ENCODE data around the gene LMTK2.
A peak's percentile ranks its signal among the peaks of the same experiment; 100 is the strongest.

The LMTK2 gene

GRCh38 chr7:98138672-98139071 lies 32.0 kb downstream of the LMTK2 start:
- Mint-ChIP-seq H3K9me3 (peaks cover 4% of the 10 kb centered on the region), H3K4me1 (peaks cover 23% of the 10 kb centered on the region), H3K36me3 (ENCODE audit: low read depth) (peaks cover 46% of the 10 kb centered on the region), H3K27ac (peak overlapping the region; percentile 45), H3K4me3 (no peak overlapping the region), H3K27me3 (ENCODE audit: low read depth, poor library complexity) (no peaks in the 10 kb centered on the region)
- TF ChIP-seq CTCF (IDR thresholded peaks at IDR 0.05) = no peak
- DNase-seq = no peak

DNA sequence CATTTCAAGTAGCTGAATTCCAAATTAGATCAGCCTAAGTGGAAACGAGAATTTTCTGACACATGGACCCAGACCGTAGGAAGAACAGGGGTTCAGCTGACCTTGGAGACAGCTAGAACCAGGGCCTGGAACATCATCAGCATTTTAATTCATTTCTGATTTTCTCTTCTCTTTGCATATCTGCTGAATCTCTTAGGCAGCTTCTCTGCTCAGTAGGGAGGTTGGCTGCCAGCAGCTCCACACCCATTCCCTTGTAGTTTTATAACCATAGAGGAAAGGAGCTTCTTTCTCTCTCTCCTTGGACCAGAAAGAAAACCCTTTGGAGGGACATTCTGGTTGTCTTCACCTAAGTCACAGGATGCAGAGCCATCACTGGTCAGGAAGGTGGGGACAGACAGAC lies 36.0 kb downstream of the LMTK2 start:
- DNase-seq = no peak
- no peak for TF ChIP-seq CTCF (IDR thresholded peaks at IDR 0.05)
- H3K4me1 Mint-ChIP-seq = no peaks in the 10 kb centered on the region
- H3K36me3 Mint-ChIP-seq (ENCODE audit: low read depth) = peaks cover 82% of the 10 kb centered on the region
- H3K9me3 Mint-ChIP-seq = peaks cover 30% of the 10 kb centered on the region
- no peak overlapping the region for H3K27ac Mint-ChIP-seq
- H3K4me3 Mint-ChIP-seq = no peak overlapping the region
- no peaks in the 10 kb centered on the region for H3K27me3 Mint-ChIP-seq (ENCODE audit: low read depth, poor library complexity)

- Mint-ChIP-seq H3K4me1 (no peaks in the 10 kb centered on the region), H3K27ac (no peak overlapping the region), H3K27me3 (ENCODE audit: low read depth, poor library complexity) (no peaks in the 10 kb centered on the region), H3K4me3 (no peak overlapping the region), H3K36me3 (ENCODE audit: low read depth) (peaks cover 85% of the 10 kb centered on the region), H3K9me3 (peaks cover 34% of the 10 kb centered on the region)
- no peak for TF ChIP-seq CTCF (IDR thresholded peaks at IDR 0.05)
- DNase-seq = no peak
These were observed 41.9 kb downstream of the LMTK2 start for GRCh38 chr7:98148607-98149006.

GRCh38 chr7:98149116-98149692 lies 42.5 kb downstream of the LMTK2 start:
- Mint-ChIP-seq H3K27me3 (ENCODE audit: low read depth, poor library complexity) (no peaks in the 10 kb centered on the region), H3K4me3 (no peak overlapping the region), H3K4me1 (no peaks in the 10 kb centered on the region), H3K27ac (no peak overlapping the region), H3K9me3 (peaks cover 33% of the 10 kb centered on the region), H3K36me3 (ENCODE audit: low read depth) (peaks cover 85% of the 10 kb centered on the region)
- DNase-seq = no peak
- no peak for TF ChIP-seq CTCF (IDR thresholded peaks at IDR 0.05)

DNA sequence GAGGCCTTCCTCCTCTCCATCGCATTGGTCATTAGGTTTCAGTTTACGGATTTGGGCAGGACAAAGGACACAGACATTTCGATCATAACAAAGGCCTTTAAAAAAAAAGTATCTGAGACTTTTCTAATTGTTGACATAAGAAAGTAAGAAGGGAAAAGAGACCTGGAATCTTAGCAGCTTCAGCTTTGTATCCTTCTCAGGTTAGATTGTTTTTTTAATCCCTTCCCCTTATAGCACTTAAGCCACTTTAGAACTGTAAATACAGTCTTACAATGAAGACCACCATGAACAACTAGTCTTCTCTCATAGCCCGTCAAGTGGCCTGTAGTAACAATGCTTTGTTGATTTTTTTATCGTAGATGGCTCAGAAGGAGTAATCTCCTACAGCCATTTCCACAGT lies 45.2 kb downstream of the LMTK2 start:
- H3K9me3 Mint-ChIP-seq = peaks cover 15% of the 10 kb centered on the region
- H3K36me3 Mint-ChIP-seq (ENCODE audit: low read depth) = peaks cover 82% of the 10 kb centered on the region
- H3K27ac Mint-ChIP-seq = no peak overlapping the region
- H3K4me1 Mint-ChIP-seq = no peaks in the 10 kb centered on the region
- DNase-seq = no peak
- peaks cover 2% of the 10 kb centered on the region for H3K27me3 Mint-ChIP-seq (ENCODE audit: low read depth, poor library complexity)
- H3K4me3 Mint-ChIP-seq = no peak overlapping the region
- TF ChIP-seq CTCF (IDR thresholded peaks at IDR 0.05) = no peak

DNA sequence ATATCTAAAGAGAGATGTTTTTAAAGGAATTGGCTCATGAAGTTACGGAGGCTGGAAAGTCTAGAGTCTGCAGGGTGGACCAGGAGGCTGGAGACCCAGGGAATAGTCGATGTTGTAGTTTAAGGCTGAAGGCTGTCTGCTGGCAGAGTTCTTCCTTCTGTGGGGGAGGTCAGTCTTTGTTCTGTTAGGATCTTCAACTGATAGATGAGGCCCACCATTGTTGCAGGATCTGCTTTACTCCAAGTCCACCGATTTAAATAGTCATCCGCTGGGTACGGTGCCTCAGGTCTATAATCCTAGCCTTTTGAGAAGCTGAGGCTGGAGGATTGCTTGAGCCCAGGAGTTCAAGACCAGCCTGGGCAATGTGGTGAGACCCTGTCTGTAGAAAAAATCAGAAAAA lies 50.0 kb downstream of the LMTK2 start:
- H3K36me3 Mint-ChIP-seq (ENCODE audit: low read depth) = peaks cover 69% of the 10 kb centered on the region
- H3K27me3 Mint-ChIP-seq (ENCODE audit: low read depth, poor library complexity) = peaks cover 2% of the 10 kb centered on the region
- H3K4me1 Mint-ChIP-seq = no peaks in the 10 kb centered on the region
- TF ChIP-seq CTCF (IDR thresholded peaks at IDR 0.05) = no peak
- no peak overlapping the region for H3K4me3 Mint-ChIP-seq
- no peak for DNase-seq
- no peaks in the 10 kb centered on the region for H3K9me3 Mint-ChIP-seq
- H3K27ac Mint-ChIP-seq = no peak overlapping the region
